DOHH2 (cell line): Measurements from ENCODE around the gene FGD4.

Source experiments
- EZH2phosphoT487 ChIP-seq: fragments of 200-600 bp; sonication (generic); IDR thresholded peaks from 2 replicates; pipeline ENCODE4 v1.6.1; 2017; ENCODE audit warnings: borderline replicate concordance, mild to moderate bottlenecking, antibody characterized with exemption, low read length, moderate library complexity, mixed read lengths
- TF ChIP-seq, protein P1 (sequence below): fragments of 200-600 bp; sonication (generic); IDR thresholded peaks from one replicate; pipeline ENCODE4 v1.5.1; 2014; ENCODE audit warnings: antibody characterized with exemption, mild to moderate bottlenecking, low read depth, low read length; ENCODE audit not compliant: poor library complexity, severe bottlenecking

- TF ChIP-seq, protein P1, sequence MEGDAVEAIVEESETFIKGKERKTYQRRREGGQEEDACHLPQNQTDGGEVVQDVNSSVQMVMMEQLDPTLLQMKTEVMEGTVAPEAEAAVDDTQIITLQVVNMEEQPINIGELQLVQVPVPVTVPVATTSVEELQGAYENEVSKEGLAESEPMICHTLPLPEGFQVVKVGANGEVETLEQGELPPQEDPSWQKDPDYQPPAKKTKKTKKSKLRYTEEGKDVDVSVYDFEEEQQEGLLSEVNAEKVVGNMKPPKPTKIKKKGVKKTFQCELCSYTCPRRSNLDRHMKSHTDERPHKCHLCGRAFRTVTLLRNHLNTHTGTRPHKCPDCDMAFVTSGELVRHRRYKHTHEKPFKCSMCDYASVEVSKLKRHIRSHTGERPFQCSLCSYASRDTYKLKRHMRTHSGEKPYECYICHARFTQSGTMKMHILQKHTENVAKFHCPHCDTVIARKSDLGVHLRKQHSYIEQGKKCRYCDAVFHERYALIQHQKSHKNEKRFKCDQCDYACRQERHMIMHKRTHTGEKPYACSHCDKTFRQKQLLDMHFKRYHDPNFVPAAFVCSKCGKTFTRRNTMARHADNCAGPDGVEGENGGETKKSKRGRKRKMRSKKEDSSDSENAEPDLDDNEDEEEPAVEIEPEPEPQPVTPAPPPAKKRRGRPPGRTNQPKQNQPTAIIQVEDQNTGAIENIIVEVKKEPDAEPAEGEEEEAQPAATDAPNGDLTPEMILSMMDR = no peak
- TF ChIP-seq EZH2phosphoT487 = no peak
These were observed 18.9 kb downstream of the FGD4 start for GRCh38 chr12:32418221-32418620.
